ENCODE data around the gene C10orf67. TPM values are rescaled to one million over a fixed set of nuclear protein-coding genes. Genes with fewer than 3 reads are reported as not detected.

Gene C10orf67
- total and polyA plus RNA-seq, 9 of the 15 experiments (the other 6 are each of a cell fraction or from before 2014, with no cell fraction given), result not detected

DNA sequence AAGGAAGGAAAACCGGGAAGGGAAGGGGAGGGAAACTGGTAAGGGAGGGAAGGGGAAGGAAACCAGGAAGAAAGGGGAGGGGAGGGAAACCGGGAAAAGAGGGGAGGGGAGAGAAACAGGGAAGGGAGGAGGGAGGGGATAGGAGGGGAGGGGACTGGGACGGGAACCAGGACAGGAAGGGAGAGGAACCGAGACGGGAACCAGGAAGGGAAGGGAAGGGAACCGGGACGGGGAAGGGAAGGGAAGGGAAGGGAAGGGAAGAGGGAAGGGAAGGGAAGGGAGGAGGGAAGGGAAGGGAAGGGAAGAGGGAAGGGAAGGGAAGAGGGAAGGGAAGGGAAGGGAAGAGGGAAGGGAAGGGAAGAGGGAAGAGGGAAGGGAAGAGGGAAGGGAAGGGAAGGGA, 13.6 kb downstream of the C10orf67 start (continued):
- TF ChIP-seq, protein P1, sequence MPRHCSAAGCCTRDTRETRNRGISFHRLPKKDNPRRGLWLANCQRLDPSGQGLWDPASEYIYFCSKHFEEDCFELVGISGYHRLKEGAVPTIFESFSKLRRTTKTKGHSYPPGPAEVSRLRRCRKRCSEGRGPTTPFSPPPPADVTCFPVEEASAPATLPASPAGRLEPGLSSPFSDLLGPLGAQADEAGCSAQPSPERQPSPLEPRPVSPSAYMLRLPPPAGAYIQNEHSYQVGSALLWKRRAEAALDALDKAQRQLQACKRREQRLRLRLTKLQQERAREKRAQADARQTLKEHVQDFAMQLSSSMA (CRISPR knock-in tag; IDR thresholded peaks at IDR 0.05), result no peak
- TF ChIP-seq ZNF165 (CRISPR knock-in tag; IDR thresholded peaks at IDR 0.05; ENCODE audit: borderline replicate concordance) (no peak), RAD21 (CRISPR knock-in tag; conservative IDR thresholded peaks at IDR 0.05 in 1 of 2, IDR thresholded peaks at IDR 0.05 in 1 of 2) (no peak), HCFC1 (IDR thresholded peaks at IDR 0.05; ENCODE audit: low read depth, low read length) (no peak), KHSRP (IDR thresholded peaks at IDR 0.05) (no peak), POLR2AphosphoS5 (IDR thresholded peaks at IDR 0.05; ENCODE audit: control insufficient read depth, insufficient read depth, low read depth, low read length) (no peak), TCF3 (CRISPR knock-in tag; IDR thresholded peaks at IDR 0.05) (no peak)

DNA sequence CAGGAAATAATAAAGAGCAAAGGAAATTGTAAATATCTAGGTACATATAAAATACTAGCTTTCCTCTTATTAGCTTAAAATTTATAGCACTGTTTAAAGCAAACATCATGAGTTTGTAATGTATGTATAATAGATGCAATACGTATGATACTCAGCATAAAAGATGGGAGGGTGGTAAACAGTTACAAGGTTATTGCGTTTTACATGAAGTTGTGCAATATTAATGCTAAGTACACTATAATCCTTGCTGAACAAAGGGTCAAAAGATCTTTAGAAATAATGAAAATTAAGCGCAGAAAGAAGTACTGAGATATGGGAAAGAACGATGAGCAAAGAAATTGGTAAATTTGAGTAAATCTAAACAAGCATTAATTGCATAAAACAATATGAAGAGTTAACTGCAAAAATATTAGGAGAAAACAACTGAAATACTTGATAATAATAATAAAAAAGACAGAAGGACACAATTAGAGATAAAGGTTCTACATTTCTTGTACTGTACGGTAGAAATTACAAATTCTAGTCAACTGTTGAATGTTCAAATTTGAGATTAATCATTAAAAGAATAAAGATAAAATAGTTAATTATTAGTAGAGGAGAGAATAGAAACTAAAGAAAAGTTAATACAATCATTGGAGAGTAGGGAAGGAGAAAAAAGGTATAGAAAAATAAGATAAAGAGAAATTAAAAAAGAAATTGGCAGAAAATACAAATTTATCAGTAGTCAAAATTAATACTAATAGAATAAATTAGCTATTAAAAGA, 17.9 kb downstream of the C10orf67 start:
- Histone ChIP-seq H3K9me3 (replicated peaks; ENCODE audit: control insufficient read depth, insufficient read depth, low read depth, low read length) (no peaks in the 10 kb centered on the region), H3K4me2 (ENCODE audit: insufficient read depth, low read length) (no peak overlapping the region), H3K27ac (ENCODE audit: extremely low read depth, low read depth, low read length) (no peak overlapping the region), H3K79me2 (ENCODE audit: control insufficient read depth, insufficient read depth, low read length) (no peaks in the 10 kb centered on the region), H2AFZ (ENCODE audit: low read depth, low read length) (no peak overlapping the region), H3K36me3 (ENCODE audit: control insufficient read depth, insufficient read depth, low read length) (no peaks in the 10 kb centered on the region), H3K4me3 (no peak overlapping the region), H3K9ac (ENCODE audit: insufficient read depth in 1 of 2, low read depth in 2 of 2, low read length in 2 of 2) (no peak overlapping the region), H3K4me1 (replicated peaks in 1 of 2; ENCODE audit: control insufficient read depth in 2 of 2, insufficient read depth in 2 of 2, low read length in 2 of 2) (no peaks in the 10 kb centered on the region), H3K9me1 (ENCODE audit: control insufficient read depth, insufficient read depth, low read length) (no peaks in the 10 kb centered on the region), H3K27me3 (ENCODE audit: control insufficient read depth in 2 of 2, insufficient read depth in 2 of 2, low read length in 2 of 2) (no peaks in the 10 kb centered on the region), H4K20me1 (replicated peaks; ENCODE audit: control insufficient read depth, insufficient read depth, low read length) (no peaks in the 10 kb centered on the region)
- no peak for DNase-seq (ENCODE audit: extremely low read depth in 1 of 4, low spot score in 3 of 4)
- BruUV-seq (replicated peaks), result no TSS peak
- no peak for FAIRE-seq
- intact Hi-C loops (cut with micrococcal nuclease), result no loop called here
- ATAC-seq, result no peak
- CTCF ChIA-PET (ENCODE audit: low intra/inter-chr PET ratio), result no interaction called here
- POLR2A ChIA-PET, result no interaction called here
- in situ Hi-C loops (cut with MboI), result loop anchor here (10.0 to 25.0 kb wide), 2 partner anchors 198 to 361 kb away; no protein-coding TSS in a partner anchor
- 2% methylated on average over 5 of the region's 5 CpGs for WGBS (ENCODE audit: insufficient coverage, low coverage, missing lambda C conversion rate)
- TF ChIP-seq ILF3 (IDR thresholded peaks at IDR 0.05; ENCODE audit: borderline replicate concordance) (no peak), CEBPG (CRISPR knock-in tag; IDR thresholded peaks at IDR 0.05) (no peak), CEBPG (tag; conservative IDR thresholded peaks at IDR 0.05 in 1 of 2, IDR thresholded peaks at IDR 0.05 in 1 of 2) (peak in 1 of 2 experiments; percentile 41; a peak in 1 of 4 replicates), ZNF699 (CRISPR knock-in tag; IDR thresholded peaks at IDR 0.05; ENCODE audit: insufficient replicate concordance) (no peak), ZNF431 (CRISPR knock-in tag; IDR thresholded peaks at IDR 0.05) (no peak), HEY1 (CRISPR knock-in tag; IDR thresholded peaks at IDR 0.05; ENCODE audit: borderline replicate concordance) (no peak), TBP (optimal IDR thresholded peaks at IDR 0.05; ENCODE audit: low read depth, low read length) (no peak), ZNF696 (CRISPR knock-in tag; conservative IDR thresholded peaks at IDR 0.05) (no peak)
- TF ChIP-seq, protein P2, sequence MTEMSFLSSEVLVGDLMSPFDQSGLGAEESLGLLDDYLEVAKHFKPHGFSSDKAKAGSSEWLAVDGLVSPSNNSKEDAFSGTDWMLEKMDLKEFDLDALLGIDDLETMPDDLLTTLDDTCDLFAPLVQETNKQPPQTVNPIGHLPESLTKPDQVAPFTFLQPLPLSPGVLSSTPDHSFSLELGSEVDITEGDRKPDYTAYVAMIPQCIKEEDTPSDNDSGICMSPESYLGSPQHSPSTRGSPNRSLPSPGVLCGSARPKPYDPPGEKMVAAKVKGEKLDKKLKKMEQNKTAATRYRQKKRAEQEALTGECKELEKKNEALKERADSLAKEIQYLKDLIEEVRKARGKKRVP (CRISPR knock-in tag; IDR thresholded peaks at IDR 0.05), result no peak

All from K562 (cell line).